H9 (cell line): ENCODE results near the gene GXYLT2. TPM values are rescaled to one million over a fixed set of nuclear protein-coding genes. Genes with fewer than 3 reads are reported as not detected.
A peak's percentile ranks its signal among the peaks of the same experiment; 100 is the strongest.

Source experiments
- DNase-seq: peaks from one replicate; pipeline ENCODE4 v3.0.0-alpha.2; 2017
- H2AFZ ChIP-seq: one replicate; pipeline ENCODE4 v1.6.1; 2013; ENCODE audit warnings: mild to moderate bottlenecking, low read length, control low read depth, moderate library complexity
- H2AK5ac ChIP-seq: 2 replicates; pipeline ENCODE4 v1.6.1; 2013; ENCODE audit warnings: low read length, control low read depth, mixed read lengths; ENCODE audit not compliant: insufficient read length
- H2BK120ac ChIP-seq: one replicate; pipeline ENCODE4 v1.6.1; 2013; ENCODE audit warnings: low read depth, mild to moderate bottlenecking, low read length, control low read depth, inconsistent platforms; ENCODE audit not compliant: poor library complexity, severe bottlenecking
- H2BK12ac ChIP-seq: 2 replicates; pipeline ENCODE4 v1.6.1; 2013; ENCODE audit warnings: low read length, control low read depth, mixed read lengths, low read depth; ENCODE audit not compliant: insufficient read length
- H2BK15ac ChIP-seq: 2 replicates; pipeline ENCODE4 v1.6.1; 2013; ENCODE audit warnings: low read depth, low read length, control low read depth
- H2BK20ac ChIP-seq: one replicate; pipeline ENCODE4 v1.6.1; 2013; ENCODE audit warnings: low read depth, mild to moderate bottlenecking, low read length, control low read depth, inconsistent platforms; ENCODE audit not compliant: poor library complexity, severe bottlenecking
- H2BK5ac ChIP-seq: 2 replicates; pipeline ENCODE4 v1.6.1; 2013; ENCODE audit warnings: low read length, control low read depth, mixed read lengths; ENCODE audit not compliant: insufficient read length
- H3K14ac ChIP-seq: 2 replicates; pipeline ENCODE4 v1.6.1; 2013; ENCODE audit warnings: low read length, control low read depth; ENCODE audit not compliant: insufficient read depth
- H3K18ac ChIP-seq: 2 replicates; pipeline ENCODE4 v1.6.1; 2013; ENCODE audit warnings: low read depth, mild to moderate bottlenecking, mixed read lengths, low read length, control low read depth; ENCODE audit not compliant: insufficient read length
- H3K23ac ChIP-seq: 2 replicates; pipeline ENCODE4 v1.6.1; 2013; ENCODE audit warnings: low read length, control low read depth, mixed read lengths, low read depth; ENCODE audit not compliant: insufficient read length
- H3K23me2 ChIP-seq: 2 replicates; pipeline ENCODE4 v1.6.1; 2013; ENCODE audit warnings: low read depth, mild to moderate bottlenecking, mixed read lengths, low read length, control low read depth; ENCODE audit not compliant: insufficient read length, poor library complexity, severe bottlenecking
- H3K27ac ChIP-seq: 2 replicates; pipeline ENCODE4 v1.5.1; 2013; ENCODE audit warnings: low read length, control low read depth, mixed read lengths, low read depth; ENCODE audit not compliant: insufficient read length
- H3K27me3 ChIP-seq: 2 replicates; pipeline ENCODE4 v1.6.1; 2013; ENCODE audit warnings: low read length, control low read depth, inconsistent platforms; ENCODE audit not compliant: insufficient read depth
- H3K4ac ChIP-seq: 2 replicates; pipeline ENCODE4 v1.6.1; 2013; ENCODE audit warnings: low read depth, mild to moderate bottlenecking, control low read depth, inconsistent platforms, low read length, moderate library complexity
- H3K4me1 ChIP-seq: 2 replicates; pipeline ENCODE4 v1.6.1; 2013; ENCODE audit warnings: low read length, control low read depth, inconsistent platforms; ENCODE audit not compliant: insufficient read depth
- H3K4me2 ChIP-seq: 2 replicates; pipeline ENCODE4 v1.6.1; 2013; ENCODE audit warnings: low read length, control low read depth, mixed read lengths; ENCODE audit not compliant: insufficient read length, insufficient read depth
- H3K56ac ChIP-seq: 2 replicates; pipeline ENCODE4 v1.6.1; 2013; ENCODE audit warnings: low read depth, mild to moderate bottlenecking, mixed read lengths, low read length, control low read depth; ENCODE audit not compliant: insufficient read length
- H3K79me1 ChIP-seq: 2 replicates; pipeline ENCODE4 v1.6.1; 2013; ENCODE audit warnings: low read depth, mild to moderate bottlenecking, moderate library complexity, low read length, control low read depth, inconsistent platforms; ENCODE audit not compliant: insufficient read depth, poor library complexity, severe bottlenecking
- H3K79me2 ChIP-seq: 2 replicates; pipeline ENCODE4 v1.6.1; 2013; ENCODE audit warnings: low read length, control low read depth, inconsistent platforms; ENCODE audit not compliant: insufficient read depth
- H3K9ac ChIP-seq: 2 replicates; pipeline ENCODE4 v1.6.1; 2013; ENCODE audit warnings: low read length, control low read depth, mixed read lengths; ENCODE audit not compliant: insufficient read length; ENCODE audit errors: extremely low read depth
- H3K9me3 ChIP-seq: one replicate; pipeline ENCODE4 v1.6.1; 2013; ENCODE audit warnings: low read depth, low read length, inconsistent platforms; ENCODE audit not compliant: control insufficient read depth
- H3T11ph ChIP-seq: one replicate; pipeline ENCODE4 v1.6.1; 2013; ENCODE audit warnings: mild to moderate bottlenecking, low read length, control low read depth, inconsistent platforms
- H4K20me1 ChIP-seq: one replicate; pipeline ENCODE4 v1.6.1; 2013; ENCODE audit not compliant: control insufficient read depth, insufficient read length, insufficient read depth
- H4K5ac ChIP-seq: 2 replicates; pipeline ENCODE4 v1.6.1; 2013; ENCODE audit warnings: low read depth, mild to moderate bottlenecking, mixed read lengths, low read length, control low read depth; ENCODE audit not compliant: insufficient read length
- H4K8ac ChIP-seq: replicated peaks from 2 replicates; pipeline ENCODE4 v1.6.1; 2013; ENCODE audit warnings: low read length, control low read depth, mixed read lengths, low read depth; ENCODE audit not compliant: insufficient read length
- H4K91ac ChIP-seq: 2 replicates; pipeline ENCODE4 v1.6.1; 2013; ENCODE audit warnings: low read depth, mild to moderate bottlenecking, moderate library complexity, mixed read lengths, low read length, control low read depth; ENCODE audit not compliant: insufficient read length
- H3K27ac Mint-ChIP-seq, 3 experiments: 2 replicates in 2 of 3; 3 replicates in 1 of 3; pipeline ENCODE4 v1.8.0; 2020 to 2021; ENCODE audit warnings: mixed read lengths in 3 of 3, mild to moderate bottlenecking in 1 of 3, moderate library complexity in 1 of 3
- H3K27me3 Mint-ChIP-seq: 2 replicates; pipeline ENCODE4 v1.8.0; 2021; ENCODE audit warnings: low read depth, mild to moderate bottlenecking, moderate library complexity, mixed read lengths
- H3K36me3 Mint-ChIP-seq, 3 experiments: 2 replicates in 2 of 3; 3 replicates in 1 of 3; pipeline ENCODE4 v1.8.0; 2020 to 2021; ENCODE audit warnings: low read depth in 3 of 3, mixed read lengths in 3 of 3; ENCODE audit not compliant: insufficient read depth in 1 of 3
- H3K4me1 Mint-ChIP-seq, 2 experiments: 2 replicates each; pipeline ENCODE4 v1.8.0; 2020; ENCODE audit warnings: mixed read lengths in 2 of 2
- H3K4me3 Mint-ChIP-seq, 2 experiments: 2 replicates in 1 of 2; 3 replicates in 1 of 2; pipeline ENCODE4 v1.8.0; 2020 to 2021; ENCODE audit warnings: mild to moderate bottlenecking in 2 of 2, mixed read lengths in 2 of 2, moderate library complexity in 1 of 2
- H3K9me3 Mint-ChIP-seq, 2 experiments: 2 replicates in 1 of 2; 3 replicates in 1 of 2; pipeline ENCODE4 v1.8.0; 2020; ENCODE audit warnings: mild to moderate bottlenecking in 2 of 2, mixed read lengths in 2 of 2, moderate library complexity in 1 of 2
- CTCF ChIP-seq: fragments of 200-600 bp; sonication (generic); conservative IDR thresholded peaks from 3 replicates; pipeline ENCODE4 v1.8.0; 2021; ENCODE audit warnings: antibody characterized with exemption, mild to moderate bottlenecking
- WGBS: extraction: QIAGEN DNeasy Blood & Tissue Kit; methylation state at CpG from one replicate; pipeline ENCODE4 v1.1.7; 2013; ENCODE audit warnings: missing lambda C conversion rate, low lambda C conversion rate, mixed read lengths; ENCODE audit not compliant: insufficient read length; ENCODE audit errors: extremely low coverage; 5-methylcytosine and 5-hydroxymethylcytosine counted together
- total RNA-seq: library from RNA; stranded (reverse); gene quantifications from 2 replicates; pipeline ENCODE4 v1.2.1, GENCODE V29; 2021

Gene GXYLT2
- total RNA-seq, 1 experiment from 2014 or later, result 2.0 TPM

GRCh38 chr3:72997421-72997961, 109.6 kb downstream of the GXYLT2 start:
- Histone ChIP-seq H2BK120ac (no peak overlapping the region), H4K91ac (no peak overlapping the region), H3K56ac (no peak overlapping the region), H2BK12ac (peak overlapping the region; percentile 67), H2AK5ac (peak overlapping the region; percentile 71), H2AFZ (no peak overlapping the region), H3K23me2 (peaks cover 10% of the 10 kb centered on the region), H3K27ac (peak overlapping the region; percentile 83), H4K5ac (peak overlapping the region; percentile 90), H3K9ac (peak overlapping the region; percentile 98), H3K14ac (peak overlapping the region; percentile 90; the same call in 1 of the 2 replicates), H3K27me3 (no peaks in the 10 kb centered on the region), H4K20me1 (no peaks in the 10 kb centered on the region), H3K9me3 (no peaks in the 10 kb centered on the region), H2BK20ac (no peak overlapping the region), H3K4me2 (peak overlapping the region; percentile 91), H3K79me1 (no peaks in the 10 kb centered on the region), H3T11ph (no peak overlapping the region), H3K4me1 (no peaks in the 10 kb centered on the region), H4K8ac (no peak overlapping the region), H3K4ac (no peak overlapping the region; the same call in 1 of the 2 replicates), H3K18ac (peak overlapping the region; percentile 95), H2BK15ac (no peak overlapping the region), H3K23ac (no peak overlapping the region), H2BK5ac (peak overlapping the region; percentile 46), H3K79me2 (peaks cover 46% of the 10 kb centered on the region)
- peak; percentile 65 for TF ChIP-seq CTCF
- H3K4me1 Mint-ChIP-seq, result peaks cover 23 to 41% of the 10 kb centered on the region in 2 experiments
- no peaks in the 10 kb centered on the region for H3K9me3 Mint-ChIP-seq
- DNase-seq, result no peak
- peaks cover 21 to 47% (median 45%) of the 10 kb centered on the region in 3 experiments for H3K36me3 Mint-ChIP-seq
- H3K27ac Mint-ChIP-seq, result peak overlapping the region; percentile 95 to 99 (median 97)
- peak overlapping the region; percentile 84 to 89 for H3K4me3 Mint-ChIP-seq
- no peaks in the 10 kb centered on the region; the same call in 1 of the 2 replicates for H3K27me3 Mint-ChIP-seq
- no CpG with 5 or more reads among the region's 16 CpGs for WGBS
